Naive thymus-derived CD8-positive, alpha-beta T cell (primary cell): ENCODE data around the gene OR8K5. TPM values are rescaled to one million over a fixed set of nuclear protein-coding genes. Genes with fewer than 3 reads are reported as not detected.

Experiments
- ATAC-seq, 2 donors: fragments of 150-1000 bp; cut with Tn5 transposase in 1 of 2; sonication (Bioruptor Pico), chemical (Tn5 transposase) in 1 of 2; 1 replicate in 1 of 2; 2 replicates in 1 of 2; pipeline ENCODE4 v1.10.0; 2021; ENCODE audit warnings: mild to moderate bottlenecking in 2 of 2, moderate library complexity in 2 of 2
- POLR2A ChIA-PET: fragments of 350-600 bp; sonication (Branson Sonifier 250); formaldehyde crosslinking; loops from one replicate; lab custom pipeline; 2021; ENCODE audit warnings: antibody characterized with exemption; lab: Charles Lee
- DNase-seq, 10 donors: peaks; one replicate each; pipeline versions ENCODE4 v3.0.0 to v3.0.0-alpha.2; 2020 to 2022
- H3K27ac Mint-ChIP-seq, 10 donors: one replicate each; pipeline ENCODE4 v1.8.0; 2020 to 2022; ENCODE audit warnings: mild to moderate bottlenecking in 10 of 10, mixed read lengths in 10 of 10, moderate library complexity in 4 of 10, inconsistent platforms in 1 of 10
- H3K27me3 Mint-ChIP-seq, 5 donors: one replicate each; pipeline ENCODE4 v1.8.0; 2021 to 2022; ENCODE audit warnings: mixed read lengths in 5 of 5
- H3K36me3 Mint-ChIP-seq, 3 donors: one replicate each; pipeline ENCODE4 v1.8.0; 2020 to 2022; ENCODE audit warnings: mixed read lengths in 3 of 3, mild to moderate bottlenecking in 2 of 3, inconsistent platforms in 1 of 3
- H3K4me1 Mint-ChIP-seq, 4 donors: one replicate each; pipeline ENCODE4 v1.8.0; 2021 to 2022; ENCODE audit warnings: mixed read lengths in 4 of 4
- H3K4me3 Mint-ChIP-seq, 10 donors: one replicate each; pipeline ENCODE4 v1.8.0; 2020 to 2022; ENCODE audit warnings: mild to moderate bottlenecking in 10 of 10, mixed read lengths in 10 of 10, moderate library complexity in 6 of 10, inconsistent platforms in 1 of 10
- H3K9me3 Mint-ChIP-seq, 9 donors: one replicate each; pipeline ENCODE4 v1.8.0; 2020 to 2022; ENCODE audit warnings: mixed read lengths in 9 of 9, mild to moderate bottlenecking in 3 of 9, inconsistent platforms in 1 of 9, moderate library complexity in 1 of 9
- polyA plus RNA-seq, 3 donors: library from polyadenylated mRNA; unstranded; fragments of 300-500 nt; fragmentation: Illumina TruSeq; gene quantifications; one replicate each; pipeline ENCODE4 v1.2.3, GENCODE V29; 2021
- total RNA-seq, 8 experiments: library from RNA in 2 of 8; stranded (reverse) in 2 of 8; gene quantifications; one replicate each; pipeline ENCODE4 v1.2.3 and lab custom pipeline; 2021 to 2026

Gene OR8K5
- total and polyA plus RNA-seq, 5 experiments from 2014 or later: not detected

DNA sequence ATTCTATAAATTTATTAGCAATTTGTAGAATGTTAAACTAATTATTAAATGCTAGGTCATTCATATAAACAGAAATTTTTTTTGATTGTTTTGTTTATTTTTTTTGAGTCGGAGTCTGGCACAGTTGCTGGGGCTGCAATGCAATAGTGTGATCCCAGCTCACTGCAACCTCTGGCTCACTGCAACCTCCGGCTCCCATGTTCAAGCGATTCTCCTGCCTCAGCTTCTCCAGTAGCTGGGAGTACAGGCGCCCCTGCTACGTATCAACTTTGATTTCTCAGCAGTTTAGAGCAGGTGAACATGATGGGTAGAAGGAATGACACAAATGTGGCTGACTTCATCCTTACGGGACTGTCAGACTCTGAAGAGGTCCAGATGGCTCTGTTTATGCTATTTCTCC is 38.0 kb downstream of the OR8K5 start, which contains the start of gene OR8H3:
TSS of gene OR8H3 (plus strand) at position 301 of the 400 bp plus-strand sequence. CDS start at position 301, 0 bp downstream.
- DNase-seq (no peak), ATAC-seq (no peak)
- peaks cover 0 to 5% (median 0%) of the 10 kb centered on the region in 3 donors for H3K36me3 Mint-ChIP-seq
- no peak within 1 kb of the TSS for H3K4me3 Mint-ChIP-seq
- peaks cover 3 to 29% (median 16%) of the 10 kb centered on the region in 9 donors for H3K9me3 Mint-ChIP-seq
- no peaks in the 10 kb centered on the region for H3K4me1 Mint-ChIP-seq
- POLR2A ChIA-PET: no interaction called here
- H3K27me3 Mint-ChIP-seq: no peaks in the 10 kb centered on the region
- no peak within 1 kb of the TSS for H3K27ac Mint-ChIP-seq

Other genes with a start within 250 kb of the OR8K5 start
- not detected for gene OR5W2, start 245.7 kb downstream of the OR8K5 start, total RNA-seq
- not detected for gene OR5W2, start 245.7 kb downstream of the OR8K5 start, polyA plus RNA-seq
- gene OR5I1, start 223.9 kb downstream of the OR8K5 start, total RNA-seq: not detected
- gene OR5I1, start 223.9 kb downstream of the OR8K5 start, polyA plus RNA-seq: not detected
- gene OR10AG1, start 190.4 kb downstream of the OR8K5 start, total RNA-seq: not detected
- gene OR10AG1, start 190.4 kb downstream of the OR8K5 start, polyA plus RNA-seq: not detected
- gene OR5F1, start 165.7 kb downstream of the OR8K5 start, total RNA-seq: not detected
- gene OR5F1, start 165.7 kb downstream of the OR8K5 start, polyA plus RNA-seq: not detected
- gene OR5AS1, start 132.7 kb downstream of the OR8K5 start, total RNA-seq: not detected
- not detected for gene OR5AS1, start 132.7 kb downstream of the OR8K5 start, polyA plus RNA-seq
- gene OR8I2, start 67.0 kb downstream of the OR8K5 start, total RNA-seq: not detected
- not detected for gene OR8I2, start 67.0 kb downstream of the OR8K5 start, polyA plus RNA-seq
- gene OR8H2, start 56.6 kb downstream of the OR8K5 start, total RNA-seq: not detected
- not detected for gene OR8H2, start 56.6 kb downstream of the OR8K5 start, polyA plus RNA-seq
- not detected for gene OR8H3, start 37.9 kb downstream of the OR8K5 start, total RNA-seq
- gene OR8H3, start 37.9 kb downstream of the OR8K5 start, polyA plus RNA-seq: not detected
- not detected for gene OR8J3, start 20.1 kb downstream of the OR8K5 start, total RNA-seq
- not detected for gene OR8J3, start 20.1 kb downstream of the OR8K5 start, polyA plus RNA-seq
- not detected for gene OR5J2, start 16.3 kb upstream of the OR8K5 start, total RNA-seq
- not detected for gene OR5J2, start 16.3 kb upstream of the OR8K5 start, polyA plus RNA-seq
- not detected for gene OR5T2, start 73.9 kb upstream of the OR8K5 start, total RNA-seq
- gene OR5T2, start 73.9 kb upstream of the OR8K5 start, polyA plus RNA-seq: not detected
- gene OR5T3, start 91.9 kb upstream of the OR8K5 start, total RNA-seq: not detected
- not detected for gene OR5T3, start 91.9 kb upstream of the OR8K5 start, polyA plus RNA-seq
- not detected for gene OR5T1, start 113.8 kb upstream of the OR8K5 start, total RNA-seq
- not detected for gene OR5T1, start 113.8 kb upstream of the OR8K5 start, polyA plus RNA-seq
- not detected for gene OR8H1, start 131.9 kb upstream of the OR8K5 start, total RNA-seq
- gene OR8H1, start 131.9 kb upstream of the OR8K5 start, polyA plus RNA-seq: not detected
- gene OR8K3, start 154.8 kb upstream of the OR8K5 start, total RNA-seq: not detected
- not detected for gene OR8K3, start 154.8 kb upstream of the OR8K5 start, polyA plus RNA-seq
- gene OR8K1, start 185.7 kb upstream of the OR8K5 start, total RNA-seq: not detected
- not detected for gene OR8K1, start 185.7 kb upstream of the OR8K5 start, polyA plus RNA-seq
- not detected for gene OR8J1, start 194.0 kb upstream of the OR8K5 start, total RNA-seq
- not detected for gene OR8J1, start 194.0 kb upstream of the OR8K5 start, polyA plus RNA-seq
- not detected for gene OR8U1, start 215.3 kb upstream of the OR8K5 start, total RNA-seq
- gene OR8U1, start 215.3 kb upstream of the OR8K5 start, polyA plus RNA-seq: not detected